ENCODE data around the gene CCDC192.
"Not testable (repeated sequence)": the region's sequence is repeated elsewhere in the genome, so short reads cannot be mapped to it uniquely, and the experiment has no call there.

Gene CCDC192

GRCh38 chr5:127769386-127769785 lies 66.2 kb downstream of the CCDC192 start:
- DNase-seq = no peak

GRCh38 chr5:127770272-127770671 lies 67.1 kb downstream of the CCDC192 start:
- no peak for DNase-seq

- DNase-seq = no peak
Observed at GRCh38 chr5:127772531-127772930, 69.3 kb downstream of the CCDC192 start.

- no peak for DNase-seq
Observed at GRCh38 chr5:127774221-127774620, 71.0 kb downstream of the CCDC192 start.

GRCh38 chr5:127776477-127776876 lies 73.3 kb downstream of the CCDC192 start:
- no peak for DNase-seq

- DNase-seq = no peak
Observed at GRCh38 chr5:127777957-127778356, 74.8 kb downstream of the CCDC192 start.

- DNase-seq = not testable (repeated sequence)
Observed at GRCh38 chr5:127782450-127782849, 79.3 kb downstream of the CCDC192 start.

GRCh38 chr5:127785098-127785927 lies 82.1 kb downstream of the CCDC192 start:
- DNase-seq = no peak

GRCh38 chr5:127791439-127791838 lies 88.2 kb downstream of the CCDC192 start:
- DNase-seq = no peak

- DNase-seq = not testable (repeated sequence)
Observed at GRCh38 chr5:127791908-127792307, 88.7 kb downstream of the CCDC192 start.

GRCh38 chr5:127793052-127793451 lies 89.9 kb downstream of the CCDC192 start:
- DNase-seq = no peak

- no peak for DNase-seq
Observed at GRCh38 chr5:127793879-127794278, 90.7 kb downstream of the CCDC192 start.

GRCh38 chr5:127796211-127796610 lies 93.0 kb downstream of the CCDC192 start:
- no peak for DNase-seq

- no peak for DNase-seq
Observed at GRCh38 chr5:127799293-127799905, 96.2 kb downstream of the CCDC192 start.

GRCh38 chr5:127801751-127802476 lies 98.7 kb downstream of the CCDC192 start:
- DNase-seq = no peak

GRCh38 chr5:127802477-127802865 lies 99.3 kb downstream of the CCDC192 start:
- no peak for DNase-seq

- DNase-seq = no peak
Observed at GRCh38 chr5:127804886-127805426, 101.8 kb downstream of the CCDC192 start.

- no peak for DNase-seq
Observed at GRCh38 chr5:127805448-127805847, 102.3 kb downstream of the CCDC192 start.

GRCh38 chr5:127806776-127807175 lies 103.6 kb downstream of the CCDC192 start:
- DNase-seq = no peak

GRCh38 chr5:127809533-127809932 lies 106.3 kb downstream of the CCDC192 start:
- DNase-seq = no peak

- no peak for DNase-seq
Observed at GRCh38 chr5:127810017-127810416, 106.8 kb downstream of the CCDC192 start.

- DNase-seq = no peak
Observed at GRCh38 chr5:127810707-127811490, 107.7 kb downstream of the CCDC192 start.

GRCh38 chr5:127812570-127812969 lies 109.4 kb downstream of the CCDC192 start:
- DNase-seq = no peak

Data from NCI-H1092 (cell line).